IPS-NIHi11 (cell line): ENCODE measurements around the gene NSUN4.
"Not testable (repeated sequence)": the region's sequence is repeated elsewhere in the genome, so short reads cannot be mapped to it uniquely, and the experiment has no call there.

ENCODE experiments used
- DNase-seq: peaks from one replicate; pipeline ENCODE4 v3.0.0; 2012; ENCODE audit warnings: mixed read lengths, low spot score

Gene NSUN4

DNA sequence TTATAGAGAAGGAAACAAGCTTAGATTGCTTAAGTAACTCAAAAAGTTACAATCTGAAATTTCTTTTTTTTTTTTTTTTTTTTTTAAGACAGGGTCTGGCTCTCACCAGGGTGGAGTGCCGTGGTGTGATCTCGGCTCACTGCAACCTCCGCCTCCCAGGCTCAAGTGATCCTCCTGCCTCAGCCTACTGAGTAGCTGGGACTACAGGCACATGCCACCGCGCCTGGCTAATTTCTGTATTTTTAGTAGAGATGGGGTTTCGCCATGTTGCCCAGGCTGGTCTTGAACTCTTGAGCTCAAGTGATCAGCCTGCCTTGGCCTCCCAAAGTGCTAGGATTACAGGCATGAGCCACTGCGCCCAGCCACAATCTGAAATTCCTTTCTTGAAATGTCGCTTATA, 27.1 kb downstream of the NSUN4 start:
- not testable (repeated sequence) for DNase-seq

DNA sequence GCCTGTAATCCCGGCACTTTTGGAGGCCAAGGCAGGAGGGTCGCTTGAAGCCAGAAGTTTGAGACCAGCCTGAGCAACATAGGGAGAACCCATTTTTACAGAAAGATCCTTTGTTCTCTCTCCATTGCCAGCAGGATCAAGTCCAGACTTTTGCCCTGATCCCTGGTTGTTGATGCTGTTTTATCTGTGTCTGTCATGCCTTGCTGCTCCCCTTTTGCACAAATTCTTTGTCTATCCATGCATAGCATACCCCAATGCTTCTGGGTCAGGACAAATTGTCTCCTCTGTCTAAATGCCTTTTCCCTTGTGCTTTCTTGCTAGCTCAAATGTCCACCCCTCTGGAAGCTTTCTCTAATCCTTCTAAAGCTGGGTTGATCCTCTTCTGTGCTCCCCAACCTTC, 28.2 kb downstream of the NSUN4 start:
- no peak for DNase-seq

DNA sequence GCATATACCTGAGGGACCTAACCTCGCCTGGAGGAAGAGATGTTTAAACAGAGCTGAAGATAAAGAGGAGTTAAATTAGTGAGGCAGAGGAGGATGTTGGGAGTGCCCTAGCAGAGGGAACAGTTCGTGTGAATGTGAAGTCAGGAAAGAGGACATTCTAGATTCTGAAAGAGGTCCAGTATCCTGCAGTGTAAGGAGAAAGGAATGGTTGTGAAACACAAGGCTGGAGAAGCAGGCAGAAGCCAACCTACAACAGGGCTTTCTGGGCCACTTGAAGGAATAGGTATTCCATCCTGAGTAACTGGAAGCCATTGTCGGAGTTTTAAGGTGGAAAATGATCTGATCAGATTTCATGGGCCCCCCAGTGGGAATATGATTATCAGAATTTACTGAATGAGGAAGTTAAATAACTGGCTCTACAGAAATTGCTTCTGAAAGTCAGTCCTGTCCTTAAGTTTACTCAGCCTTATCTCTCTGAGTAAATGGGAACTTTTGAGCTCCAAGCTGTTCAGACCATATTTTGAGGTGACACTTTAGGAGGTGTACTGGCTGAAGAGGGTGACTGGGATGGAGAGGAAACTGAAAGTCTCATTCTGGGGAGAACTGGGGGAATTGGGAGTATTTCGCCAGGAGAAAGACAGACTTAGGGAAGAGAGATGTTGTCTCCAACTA, 29.1 kb downstream of the NSUN4 start:
- no peak for DNase-seq

DNA sequence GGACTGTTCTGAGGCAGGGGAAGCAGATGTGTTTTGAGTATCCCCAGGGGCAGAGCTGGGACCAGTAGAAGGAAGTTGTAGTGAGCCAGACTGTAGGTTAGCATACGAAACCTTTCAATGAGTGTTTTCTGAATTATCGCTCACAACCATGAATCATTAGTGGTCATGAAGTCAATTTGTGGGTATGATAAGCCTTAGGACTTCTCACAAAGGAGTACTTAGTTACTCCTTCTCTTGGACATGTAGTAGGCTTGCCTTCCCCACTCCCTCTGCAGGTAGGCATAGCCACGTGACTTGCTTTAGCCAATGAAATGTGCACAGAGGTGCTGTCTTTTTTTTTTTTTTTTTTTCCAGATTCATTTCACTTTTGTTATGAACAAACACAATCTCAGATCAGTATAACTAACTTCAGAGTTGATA, 29.6 kb downstream of the NSUN4 start:
- DNase-seq = peak; percentile 28

DNA sequence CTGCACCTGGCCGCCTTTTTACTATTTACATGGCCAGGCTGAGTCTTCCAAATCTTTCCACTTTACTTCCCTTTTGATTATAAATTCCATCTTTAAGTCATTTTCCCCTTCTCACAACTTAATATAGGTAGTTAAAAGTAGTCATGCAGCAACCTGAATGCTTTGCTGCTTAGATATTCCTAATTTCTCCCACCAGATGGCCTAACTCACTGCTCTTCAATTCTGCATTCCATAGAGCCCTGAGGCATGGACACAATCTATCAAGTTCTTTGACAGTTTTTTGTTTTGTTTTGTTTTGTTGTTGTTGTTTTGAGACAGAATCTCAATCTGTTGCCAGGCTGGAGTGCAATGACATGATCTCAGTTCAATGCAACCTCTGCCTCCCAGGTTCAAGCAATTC, 31.8 kb downstream of the NSUN4 start:
- DNase-seq = no peak

DNA sequence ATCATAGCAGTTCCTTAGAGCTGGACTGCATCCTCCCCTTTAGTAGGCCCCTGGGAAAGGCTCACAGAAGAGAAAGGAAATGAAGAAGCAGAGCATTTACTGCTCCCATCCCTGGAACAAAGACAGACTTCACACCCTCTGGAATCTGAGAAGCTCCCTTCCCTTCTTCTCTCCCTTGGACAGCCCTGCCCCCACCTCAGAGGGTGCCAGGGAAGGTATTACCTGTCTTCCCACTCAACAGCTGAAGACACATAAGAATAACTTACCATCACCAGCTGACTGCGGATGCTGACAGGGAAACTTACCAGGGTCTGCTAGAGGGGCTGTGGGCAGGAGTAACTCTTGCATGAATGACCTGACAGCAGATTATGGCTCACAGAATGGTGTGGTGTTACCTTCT, 39.4 kb downstream of the NSUN4 start:
- no peak for DNase-seq

DNA sequence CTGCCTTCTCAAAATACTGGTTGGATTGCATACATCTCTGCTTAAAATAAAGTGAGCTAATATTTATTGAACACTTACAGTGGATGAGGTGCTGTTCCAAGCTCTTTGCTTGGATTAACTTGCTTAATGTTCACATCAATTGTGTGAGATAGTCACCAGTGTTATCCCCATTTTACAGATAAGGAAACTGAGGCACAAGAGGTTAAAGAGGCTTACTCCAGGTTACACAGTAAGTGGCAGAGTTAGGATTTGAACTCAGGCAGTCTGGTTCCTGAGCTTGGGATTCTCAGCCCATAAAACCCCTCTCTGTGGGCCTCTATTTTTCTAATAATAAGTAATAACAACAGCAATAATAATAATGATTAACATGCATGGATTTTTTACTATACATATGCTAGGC, 39.9 kb downstream of the NSUN4 start:
- DNase-seq = no peak

DNA sequence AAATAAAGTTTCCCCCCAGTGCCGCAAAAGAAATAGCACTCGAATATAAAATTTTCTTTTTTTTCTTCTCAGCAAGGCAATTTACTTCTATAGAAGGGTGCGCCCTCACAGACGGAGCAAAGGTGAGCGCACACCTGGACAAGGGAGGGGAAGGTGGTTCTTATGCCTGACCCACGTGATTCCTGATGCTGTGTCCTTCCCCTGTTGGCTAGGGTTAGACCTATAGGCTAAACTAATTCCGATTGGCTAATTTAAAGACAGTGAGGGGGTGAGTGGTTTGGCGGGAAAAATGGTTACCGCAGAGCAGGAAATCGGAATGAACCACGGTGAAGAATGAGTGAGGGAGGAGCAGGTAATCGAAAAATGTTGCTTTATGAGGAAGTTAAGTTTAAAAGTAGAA, 52.9 kb downstream of the NSUN4 start:
- DNase-seq = no peak

DNA sequence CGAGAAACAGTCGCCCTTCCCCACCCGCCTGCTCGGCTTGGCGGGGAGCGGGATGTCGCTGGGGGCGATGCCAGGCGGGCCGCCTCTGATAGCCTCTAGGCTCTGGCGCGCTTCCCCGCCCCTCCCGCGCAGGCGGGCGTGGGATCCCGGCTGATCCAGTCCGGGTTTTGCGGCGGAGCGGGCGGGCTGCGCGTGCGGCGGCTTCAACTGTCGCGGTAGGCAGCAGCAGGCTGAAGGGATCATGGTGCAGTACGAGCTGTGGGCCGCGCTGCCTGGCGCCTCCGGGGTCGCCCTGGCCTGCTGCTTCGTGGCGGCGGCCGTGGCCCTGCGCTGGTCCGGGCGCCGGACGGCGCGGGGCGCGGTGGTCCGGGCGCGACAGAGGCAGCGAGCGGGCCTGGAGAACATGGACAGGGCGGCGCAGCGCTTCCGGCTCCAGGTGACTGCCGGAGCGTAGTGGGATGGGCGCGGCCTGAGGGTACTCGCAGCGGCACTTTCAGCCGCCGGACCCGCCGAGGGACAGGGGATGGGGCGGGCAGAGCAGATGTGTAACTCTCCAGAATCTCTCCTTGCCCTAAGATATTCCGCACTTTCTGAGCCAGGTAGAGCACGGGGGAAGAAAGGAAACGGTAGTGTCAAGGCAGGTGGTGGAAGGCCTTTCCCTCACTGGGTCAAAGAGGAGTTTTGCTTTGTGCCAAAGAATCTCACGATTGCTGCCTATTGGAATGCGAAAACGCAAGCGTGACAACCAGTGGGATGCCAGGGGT, 53.7 kb downstream of the NSUN4 start, which contains the start of gene FAAH:
Gene FAAH (plus strand): TSS at position 210 of the 764 bp plus-strand sequence. CDS start 32 bp downstream, at position 242.
- DNase-seq = peak; percentile 91

DNA sequence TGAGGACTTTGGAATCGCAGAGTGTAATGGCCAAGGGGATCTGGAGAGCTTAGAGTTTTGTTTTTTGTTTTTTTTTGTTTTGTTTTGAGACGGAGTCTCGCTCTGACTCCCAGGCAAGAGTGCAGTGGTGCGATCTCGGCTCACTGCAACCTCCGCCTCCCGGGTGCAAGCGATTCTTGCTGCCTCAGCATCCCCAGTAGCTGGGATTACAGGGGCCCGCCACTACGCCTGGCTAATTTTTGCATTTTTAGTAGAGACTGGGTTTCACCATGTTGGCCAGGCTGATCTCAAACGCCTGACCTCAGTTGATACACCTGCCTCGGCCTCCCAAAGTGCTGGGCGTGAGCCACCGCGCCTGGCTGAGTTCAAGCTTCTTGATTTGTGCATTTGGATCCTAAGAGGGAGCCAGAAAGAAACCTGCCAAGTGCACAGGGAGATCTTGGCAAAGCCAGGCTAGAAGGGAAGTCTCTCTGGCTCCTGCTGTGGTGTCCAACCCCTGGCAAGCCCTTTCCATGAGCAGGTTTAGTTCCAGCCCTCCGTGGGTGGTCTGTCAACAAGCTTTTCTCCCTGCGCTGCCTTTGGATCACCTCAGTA, 54.4 kb downstream of the NSUN4 start:
- DNase-seq = no peak

DNA sequence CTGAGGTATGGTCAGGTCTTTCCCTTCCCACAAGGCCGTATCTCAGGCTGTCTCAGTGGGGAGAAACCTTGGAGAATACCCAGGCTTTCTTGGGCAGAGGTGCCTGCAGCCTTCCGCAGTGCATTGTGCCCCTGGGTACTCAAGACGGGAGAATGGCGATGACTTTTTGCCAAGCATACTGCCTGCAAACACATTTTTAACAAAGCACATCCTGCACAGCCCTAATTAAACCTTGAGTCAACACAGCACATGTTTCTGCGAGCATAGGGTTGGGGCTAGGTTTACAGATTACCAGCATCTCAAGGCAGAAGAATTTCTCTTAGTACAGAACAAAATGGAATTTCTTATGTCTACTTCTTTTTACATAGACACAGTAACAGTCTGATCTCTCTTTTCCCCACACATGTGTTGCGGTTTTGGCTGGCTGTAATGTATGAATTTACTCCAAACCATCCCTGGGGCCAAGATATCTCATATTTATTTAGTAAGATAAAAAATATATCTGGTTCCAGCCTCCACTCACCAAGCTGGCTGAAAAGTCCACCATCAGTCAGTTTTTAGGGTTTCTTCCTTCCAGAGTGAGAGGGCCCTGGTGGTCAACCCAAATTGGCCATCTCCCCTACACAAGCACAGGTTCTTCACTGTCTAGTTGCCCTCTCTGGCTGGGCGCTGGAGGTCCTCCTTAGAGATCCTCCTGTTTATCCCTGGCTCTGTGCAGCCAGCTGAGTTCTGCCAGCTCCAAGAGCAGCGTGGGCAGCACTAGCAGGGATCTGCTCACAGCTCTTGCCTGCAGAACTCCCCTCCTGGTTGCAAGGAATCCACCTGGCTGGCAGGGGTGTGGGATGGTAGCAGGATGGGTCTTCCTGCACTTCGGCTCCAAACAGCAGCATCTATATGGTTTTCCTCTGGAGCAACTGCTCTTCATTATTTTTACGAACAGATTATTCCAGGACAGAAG, 56.1 kb downstream of the NSUN4 start:
- no peak for DNase-seq

DNA sequence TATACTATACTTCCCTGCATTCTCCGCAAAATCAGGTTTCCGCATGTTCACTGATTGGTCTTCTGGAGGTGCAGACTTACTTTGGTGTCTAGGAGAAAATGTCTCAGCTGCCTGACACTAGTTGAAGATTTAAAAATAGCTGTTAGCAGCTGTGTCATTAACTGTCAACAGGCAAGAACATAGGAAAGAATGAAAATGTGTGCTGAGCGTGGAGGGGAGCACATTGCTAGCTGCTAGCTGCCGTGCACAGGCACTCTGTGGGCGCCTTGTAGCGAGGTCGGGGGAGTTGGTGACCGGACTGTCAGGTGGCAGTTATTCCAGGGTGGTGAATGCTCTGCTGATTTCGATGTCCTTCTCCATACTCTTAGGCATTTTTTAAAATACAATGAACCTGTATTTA, 58.7 kb downstream of the NSUN4 start:
- no peak for DNase-seq

DNA sequence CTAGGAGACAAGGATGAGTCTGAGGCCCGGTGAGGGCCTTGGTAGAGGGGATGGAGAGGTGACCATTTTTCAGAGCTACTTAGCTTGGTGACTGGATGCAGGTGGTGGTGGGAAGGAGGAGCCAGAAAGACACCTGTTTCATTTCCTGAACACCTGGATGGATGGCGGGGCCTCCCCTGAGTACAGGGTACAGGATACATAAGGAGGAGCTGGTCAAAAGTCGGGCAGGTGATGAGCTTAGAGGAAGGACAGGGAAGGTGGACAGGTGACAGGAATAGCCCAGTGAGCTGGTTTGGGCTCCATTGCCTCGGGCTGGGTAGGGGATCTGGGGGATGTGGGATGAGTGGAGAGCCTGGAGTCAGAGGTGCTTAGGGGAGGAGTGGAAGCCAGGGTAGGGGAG, 59.8 kb downstream of the NSUN4 start:
- DNase-seq = no peak

DNA sequence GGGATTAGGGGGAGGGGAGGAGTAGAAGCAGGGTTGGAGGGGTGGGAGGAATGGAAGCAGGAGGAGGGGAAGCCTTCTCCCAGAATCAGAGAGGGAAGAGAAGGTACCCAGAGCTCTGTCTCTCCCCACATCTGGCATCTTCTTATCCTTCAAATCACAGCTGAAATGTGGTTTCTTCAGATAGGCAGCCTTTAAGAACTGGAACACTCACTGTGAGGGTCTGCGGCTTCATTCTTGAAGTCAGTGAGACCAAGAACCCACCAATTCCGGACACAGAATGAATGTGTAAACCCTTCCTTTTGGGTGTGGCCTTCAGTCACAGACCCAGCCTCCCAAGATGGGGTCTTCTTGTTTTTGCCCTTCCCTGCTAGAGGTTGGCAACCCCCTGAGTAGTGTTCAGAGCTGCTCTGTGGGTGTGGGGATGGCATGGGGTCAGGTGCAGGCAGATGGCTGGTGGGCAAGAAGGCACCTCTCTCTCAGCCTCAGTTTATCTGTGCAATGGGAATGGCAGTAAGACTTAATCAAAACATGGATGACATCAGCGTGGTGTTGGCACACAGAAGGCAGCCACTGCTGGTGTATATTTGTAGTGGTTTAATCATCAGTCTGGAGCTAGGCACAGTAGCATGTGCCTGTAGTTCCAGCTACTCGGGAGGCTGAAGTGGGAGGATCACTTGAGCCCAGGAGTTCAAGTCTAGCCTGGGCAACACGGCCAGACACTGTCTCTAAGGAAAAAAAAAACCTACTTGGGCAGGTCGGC, 60.7 kb downstream of the NSUN4 start:
- DNase-seq = no peak

DNA sequence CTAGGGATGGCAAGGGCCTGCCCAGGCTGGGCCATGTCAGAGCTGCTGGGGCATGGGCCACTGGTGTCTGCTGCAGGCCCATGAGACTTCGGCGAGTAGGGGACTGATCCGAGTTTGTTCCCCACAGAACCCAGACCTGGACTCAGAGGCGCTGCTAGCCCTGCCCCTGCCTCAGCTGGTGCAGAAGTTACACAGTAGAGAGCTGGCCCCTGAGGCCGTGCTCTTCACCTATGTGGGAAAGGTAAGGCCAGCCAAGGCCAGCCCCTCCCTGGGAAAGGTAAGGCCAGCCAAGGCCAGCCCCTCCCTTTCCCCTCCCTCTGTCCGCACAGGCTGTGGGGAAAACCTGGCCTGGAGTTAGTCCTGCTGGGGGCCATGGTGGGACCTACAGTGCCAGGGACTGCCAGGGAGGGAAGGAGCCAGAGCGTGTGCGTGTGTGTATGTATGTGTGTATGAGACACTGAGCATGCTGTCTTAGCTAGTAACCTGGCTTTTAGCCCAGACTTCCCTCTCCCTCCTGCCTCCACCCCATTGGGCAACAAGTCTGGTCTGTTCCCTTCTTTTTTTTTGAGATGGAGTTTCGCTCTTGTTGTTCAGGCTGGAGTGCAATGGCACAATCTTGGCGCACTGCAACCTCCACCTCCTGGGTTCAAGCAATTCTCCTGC, 61.5 kb downstream of the NSUN4 start:
- DNase-seq = peak; percentile 76

DNA sequence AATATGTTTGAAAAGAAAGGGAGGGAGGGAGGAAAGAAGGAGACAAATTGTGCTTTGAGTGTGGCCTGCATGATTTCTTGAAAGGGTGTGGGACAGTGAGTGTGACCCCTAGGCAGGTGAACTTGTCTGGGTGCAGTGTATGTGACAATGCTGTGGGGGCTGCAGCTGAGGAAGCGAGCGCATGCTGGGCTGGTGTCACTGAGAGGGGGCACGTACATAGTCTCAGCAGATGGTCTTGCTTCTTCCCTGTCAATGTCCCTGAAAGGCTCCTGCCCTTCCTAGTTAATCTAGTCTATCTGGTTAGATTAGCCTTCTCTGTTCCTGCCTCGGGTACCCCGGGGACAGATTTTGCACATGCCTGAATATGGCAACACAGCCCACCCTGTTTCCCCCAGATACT, 63.3 kb downstream of the NSUN4 start:
- DNase-seq = no peak

DNA sequence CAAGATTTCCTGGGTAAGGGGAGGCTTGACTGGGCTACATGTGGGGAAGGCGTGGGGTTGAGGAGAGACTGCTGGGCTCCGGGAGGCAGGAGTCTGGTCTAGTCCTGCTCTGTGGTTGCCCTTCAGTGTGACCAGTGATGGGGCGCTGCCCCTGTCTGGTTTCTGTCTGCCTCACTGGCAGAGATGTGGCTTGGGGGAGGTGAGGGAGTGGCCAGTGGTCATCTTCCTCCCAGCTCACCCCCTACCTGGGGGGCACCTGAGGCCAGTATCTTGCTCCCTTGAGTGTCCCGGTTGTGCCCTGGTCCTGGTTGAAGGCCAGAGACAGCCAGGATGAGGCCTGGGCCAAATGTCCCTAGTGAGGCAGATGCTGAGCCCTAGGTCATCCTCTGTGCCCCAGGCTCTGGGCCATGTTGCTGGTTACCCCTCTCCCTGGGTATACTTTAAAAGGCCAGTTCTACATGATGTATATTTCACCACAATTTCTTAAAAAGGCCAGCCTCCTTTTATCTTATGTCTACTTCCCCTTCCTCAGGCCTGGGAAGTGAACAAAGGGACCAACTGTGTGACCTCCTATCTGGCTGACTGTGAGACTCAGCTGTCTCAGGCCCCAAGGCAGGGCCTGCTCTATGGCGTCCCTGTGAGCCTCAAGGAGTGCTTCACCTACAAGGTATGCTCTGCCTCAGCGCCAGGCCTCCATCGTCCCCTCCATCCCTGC, 64.0 kb downstream of the NSUN4 start:
- DNase-seq = no peak

DNA sequence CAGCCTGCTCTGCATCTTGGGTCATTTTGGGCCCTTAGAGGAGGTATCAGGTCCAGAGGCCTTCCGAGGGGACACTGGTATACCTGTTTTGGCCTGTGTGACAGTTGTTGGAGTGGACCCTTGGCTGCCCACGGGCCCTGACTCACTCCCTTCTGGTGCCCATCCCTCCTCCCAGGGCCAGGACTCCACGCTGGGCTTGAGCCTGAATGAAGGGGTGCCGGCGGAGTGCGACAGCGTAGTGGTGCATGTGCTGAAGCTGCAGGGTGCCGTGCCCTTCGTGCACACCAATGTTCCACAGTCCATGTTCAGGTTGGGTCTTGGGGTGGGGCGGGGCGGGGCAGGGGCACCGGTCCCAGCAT, 64.6 kb downstream of the NSUN4 start:
- no peak for DNase-seq

DNA sequence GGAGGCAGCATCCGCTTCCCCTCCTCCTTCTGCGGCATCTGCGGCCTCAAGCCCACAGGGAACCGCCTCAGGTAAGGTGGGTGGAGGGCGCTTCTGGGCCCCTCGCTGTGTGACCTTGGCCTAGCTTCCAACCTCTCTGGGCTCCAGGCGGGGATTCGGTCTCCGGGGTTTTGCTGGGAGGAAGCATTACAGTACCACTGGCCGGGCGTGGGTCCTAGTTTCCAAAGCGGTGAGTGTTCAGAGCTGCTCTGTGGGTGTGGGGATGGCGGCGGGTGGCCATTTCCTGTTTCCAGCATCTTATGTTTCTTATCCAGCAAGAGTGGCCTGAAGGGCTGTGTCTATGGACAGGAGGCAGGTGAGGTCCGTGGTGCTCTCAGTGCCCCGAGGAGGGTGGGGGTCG, 65.1 kb downstream of the NSUN4 start:
- DNase-seq = no peak

DNA sequence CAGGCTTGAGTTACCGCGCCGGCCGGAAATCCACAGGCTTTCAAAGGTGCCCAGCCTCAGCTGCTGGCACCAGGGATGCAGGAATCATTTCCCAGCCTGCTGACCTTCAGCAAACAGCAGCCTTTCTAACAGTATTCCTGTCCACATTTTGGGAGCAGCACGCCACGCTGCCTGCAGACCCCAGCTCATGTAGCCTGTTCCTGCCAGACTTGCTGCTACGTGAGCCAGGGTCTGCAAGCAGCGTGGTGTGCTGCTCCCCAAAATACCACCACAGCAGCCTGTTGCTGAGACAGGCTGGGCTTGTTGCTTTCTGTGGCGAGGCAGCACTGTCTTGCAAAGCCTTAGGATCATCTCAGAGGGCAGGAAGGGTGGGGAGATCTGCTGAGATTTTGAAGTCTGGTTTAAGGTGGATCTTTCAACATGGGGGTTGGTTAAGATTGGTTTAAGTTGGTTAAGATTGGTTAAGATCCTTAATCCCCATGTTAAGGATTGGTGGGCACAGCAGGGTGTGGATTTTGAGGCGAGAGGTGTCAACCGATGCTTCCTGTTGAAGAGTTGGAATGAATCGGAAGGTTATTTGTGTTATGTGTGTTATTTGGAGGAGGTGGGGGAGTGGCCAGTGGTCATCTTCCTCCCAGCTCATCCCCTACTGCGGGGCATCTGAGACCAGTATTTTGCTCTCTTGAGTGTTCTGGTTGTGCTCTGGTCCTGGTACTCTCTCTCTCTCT, 66.4 kb downstream of the NSUN4 start:
- DNase-seq = peak; percentile 47
